HEK293 (cell line): ENCODE measurements around the gene EXD3.
"Not testable (repeated sequence)": the region's sequence is repeated elsewhere in the genome, so short reads cannot be mapped to it uniquely, and the experiment has no call there.

Source experiments
- CTCF ChIA-PET: fragments of 350-600 bp; formaldehyde crosslinking; extraction: SDS; loops from one replicate; lab custom pipeline; 2021; ENCODE audit warnings: antibody characterized with exemption; lab: Yijun Ruan, JAX
- POLR2A ChIA-PET: fragments of 300-600 bp; formaldehyde crosslinking; extraction: SDS; loops from one replicate; lab custom pipeline; 2020; ENCODE audit warnings: antibody characterized with exemption, inconsistent platforms; lab: Yijun Ruan, JAX
- H3K27ac ChIP-seq: fragments of 200-500 bp; sonication (Bioruptor generic); 2 replicates; pipeline ENCODE4 v1.5.1; 2014; ENCODE audit warnings: low read depth, low read length, control low read depth, inconsistent platforms; ENCODE audit errors: extremely low read depth
- H3K36me3 ChIP-seq, 2 experiments: fragments of 200-500 bp in 1 of 2; sonication (Bioruptor generic) in 1 of 2; 1 replicate in 1 of 2; 2 replicates in 1 of 2; pipeline ENCODE4 v1.5.1; 2014 to 2017; ENCODE audit warnings: inconsistent platforms in 2 of 2, low read length in 2 of 2; ENCODE audit not compliant: control insufficient read depth in 2 of 2, insufficient read depth in 1 of 2
- H3K4me1 ChIP-seq: fragments of 200-500 bp; sonication (Bioruptor generic); 2 replicates; pipeline ENCODE4 v1.5.1; 2014; ENCODE audit warnings: mild to moderate bottlenecking, low read length, inconsistent platforms; ENCODE audit not compliant: control insufficient read depth, insufficient read depth
- H3K4me3 ChIP-seq: 2 replicates; pipeline ENCODE4 v1.5.1; 2011; ENCODE audit warnings: low read depth, mild to moderate bottlenecking, control low read depth, low read length, moderate library complexity
- H3K9me3 ChIP-seq: fragments of 200-500 bp; sonication (Bioruptor generic); 2 replicates; pipeline ENCODE4 v1.5.1; 2014; ENCODE audit warnings: low read depth, low read length, inconsistent platforms; ENCODE audit not compliant: control insufficient read depth, insufficient read depth
- GLI2 ChIP-seq: fragments of 450-650 bp; formaldehyde crosslinking; IDR thresholded peaks from 2 replicates; pipeline ENCODE4; 2017; ENCODE audit warnings: missing biosample characterization, missing genetic modification characterization, low read depth, borderline replicate concordance
- ZBTB17 ChIP-seq: fragments of 450-650 bp; formaldehyde crosslinking; IDR thresholded peaks from 2 replicates; pipeline ENCODE4 v1.5.1; 2016; ENCODE audit warnings: missing biosample characterization, missing genetic modification characterization
- ZFP69B ChIP-seq: fragments of 450-650 bp; formaldehyde crosslinking; IDR thresholded peaks from 2 replicates; pipeline ENCODE4 v1.5.1; 2016; ENCODE audit warnings: missing biosample characterization, missing genetic modification characterization
- ZNF169 ChIP-seq: fragments of 450-650 bp; formaldehyde crosslinking; IDR thresholded peaks from 2 replicates; pipeline ENCODE4 v1.5.1; 2016; ENCODE audit warnings: missing biosample characterization, missing genetic modification characterization
- ZNF239 ChIP-seq: fragments of 450-650 bp; formaldehyde crosslinking; IDR thresholded peaks from 2 replicates; pipeline ENCODE4 v1.5.1; 2016; ENCODE audit warnings: missing biosample characterization, missing genetic modification characterization
- ZNF266 ChIP-seq: fragments of 450-650 bp; formaldehyde crosslinking; IDR thresholded peaks from 2 replicates; pipeline ENCODE4 v1.5.1; 2016; ENCODE audit warnings: missing biosample characterization, missing genetic modification characterization, low read depth
- ZNF48 ChIP-seq: fragments of 450-650 bp; formaldehyde crosslinking; IDR thresholded peaks from 2 replicates; pipeline ENCODE4 v1.5.1; 2016; ENCODE audit warnings: missing biosample characterization, missing genetic modification characterization
- ZNF558 ChIP-seq: fragments of 450-650 bp; formaldehyde crosslinking; IDR thresholded peaks from 2 replicates; pipeline ENCODE4 v1.5.1; 2016; ENCODE audit warnings: missing biosample characterization, missing genetic modification characterization
- ZNF660 ChIP-seq: fragments of 450-650 bp; IDR thresholded peaks from 2 replicates; pipeline ENCODE4 v1.5.1; 2018; ENCODE audit warnings: missing biosample characterization, mild to moderate bottlenecking, missing genetic modification characterization
- TF ChIP-seq, protein P1 (sequence below): fragments of 450-650 bp; formaldehyde crosslinking; IDR thresholded peaks from 2 replicates; pipeline ENCODE4 v1.5.1; 2016; ENCODE audit warnings: missing biosample characterization, missing genetic modification characterization, borderline replicate concordance
- TF ChIP-seq, protein P2 (sequence below): fragments of 450-650 bp; formaldehyde crosslinking; IDR thresholded peaks from 2 replicates; pipeline ENCODE4 v1.5.1; 2016; ENCODE audit warnings: missing biosample characterization, missing genetic modification characterization

Gene EXD3

DNA sequence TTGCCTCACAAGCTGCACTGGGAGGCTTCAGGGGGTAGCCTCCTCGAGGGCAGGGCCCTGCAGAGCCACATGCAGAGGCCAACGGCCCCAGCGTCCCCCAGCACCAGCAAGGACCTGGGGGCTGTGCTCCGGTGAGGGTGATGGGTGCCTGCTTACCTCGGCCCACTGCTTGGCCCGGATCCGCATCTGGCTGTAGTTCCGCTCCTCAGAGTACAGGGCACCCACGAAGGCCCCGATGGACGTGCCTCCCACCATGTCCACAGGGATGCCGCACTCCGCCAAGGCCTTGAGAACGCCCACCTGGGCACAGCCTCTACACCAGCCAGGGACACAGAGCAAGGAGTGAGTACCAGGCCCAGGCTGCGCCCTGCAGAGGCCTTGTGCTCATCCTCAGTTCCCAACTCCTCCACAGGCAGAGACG is 44.2 kb upstream of the EXD3 start (continued):
- TF ChIP-seq ZNF169: no peak
- TF ChIP-seq, protein P1, sequence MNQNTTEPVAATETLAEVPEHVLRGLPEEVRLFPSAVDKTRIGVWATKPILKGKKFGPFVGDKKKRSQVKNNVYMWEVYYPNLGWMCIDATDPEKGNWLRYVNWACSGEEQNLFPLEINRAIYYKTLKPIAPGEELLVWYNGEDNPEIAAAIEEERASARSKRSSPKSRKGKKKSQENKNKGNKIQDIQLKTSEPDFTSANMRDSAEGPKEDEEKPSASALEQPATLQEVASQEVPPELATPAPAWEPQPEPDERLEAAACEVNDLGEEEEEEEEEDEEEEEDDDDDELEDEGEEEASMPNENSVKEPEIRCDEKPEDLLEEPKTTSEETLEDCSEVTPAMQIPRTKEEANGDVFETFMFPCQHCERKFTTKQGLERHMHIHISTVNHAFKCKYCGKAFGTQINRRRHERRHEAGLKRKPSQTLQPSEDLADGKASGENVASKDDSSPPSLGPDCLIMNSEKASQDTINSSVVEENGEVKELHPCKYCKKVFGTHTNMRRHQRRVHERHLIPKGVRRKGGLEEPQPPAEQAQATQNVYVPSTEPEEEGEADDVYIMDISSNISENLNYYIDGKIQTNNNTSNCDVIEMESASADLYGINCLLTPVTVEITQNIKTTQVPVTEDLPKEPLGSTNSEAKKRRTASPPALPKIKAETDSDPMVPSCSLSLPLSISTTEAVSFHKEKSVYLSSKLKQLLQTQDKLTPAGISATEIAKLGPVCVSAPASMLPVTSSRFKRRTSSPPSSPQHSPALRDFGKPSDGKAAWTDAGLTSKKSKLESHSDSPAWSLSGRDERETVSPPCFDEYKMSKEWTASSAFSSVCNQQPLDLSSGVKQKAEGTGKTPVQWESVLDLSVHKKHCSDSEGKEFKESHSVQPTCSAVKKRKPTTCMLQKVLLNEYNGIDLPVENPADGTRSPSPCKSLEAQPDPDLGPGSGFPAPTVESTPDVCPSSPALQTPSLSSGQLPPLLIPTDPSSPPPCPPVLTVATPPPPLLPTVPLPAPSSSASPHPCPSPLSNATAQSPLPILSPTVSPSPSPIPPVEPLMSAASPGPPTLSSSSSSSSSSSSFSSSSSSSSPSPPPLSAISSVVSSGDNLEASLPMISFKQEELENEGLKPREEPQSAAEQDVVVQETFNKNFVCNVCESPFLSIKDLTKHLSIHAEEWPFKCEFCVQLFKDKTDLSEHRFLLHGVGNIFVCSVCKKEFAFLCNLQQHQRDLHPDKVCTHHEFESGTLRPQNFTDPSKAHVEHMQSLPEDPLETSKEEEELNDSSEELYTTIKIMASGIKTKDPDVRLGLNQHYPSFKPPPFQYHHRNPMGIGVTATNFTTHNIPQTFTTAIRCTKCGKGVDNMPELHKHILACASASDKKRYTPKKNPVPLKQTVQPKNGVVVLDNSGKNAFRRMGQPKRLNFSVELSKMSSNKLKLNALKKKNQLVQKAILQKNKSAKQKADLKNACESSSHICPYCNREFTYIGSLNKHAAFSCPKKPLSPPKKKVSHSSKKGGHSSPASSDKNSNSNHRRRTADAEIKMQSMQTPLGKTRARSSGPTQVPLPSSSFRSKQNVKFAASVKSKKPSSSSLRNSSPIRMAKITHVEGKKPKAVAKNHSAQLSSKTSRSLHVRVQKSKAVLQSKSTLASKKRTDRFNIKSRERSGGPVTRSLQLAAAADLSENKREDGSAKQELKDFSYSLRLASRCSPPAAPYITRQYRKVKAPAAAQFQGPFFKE (tag by site-specific recombination): no peak
- TF ChIP-seq ZNF48 (tag by site-specific recombination): no peak
- TF ChIP-seq, protein P2, sequence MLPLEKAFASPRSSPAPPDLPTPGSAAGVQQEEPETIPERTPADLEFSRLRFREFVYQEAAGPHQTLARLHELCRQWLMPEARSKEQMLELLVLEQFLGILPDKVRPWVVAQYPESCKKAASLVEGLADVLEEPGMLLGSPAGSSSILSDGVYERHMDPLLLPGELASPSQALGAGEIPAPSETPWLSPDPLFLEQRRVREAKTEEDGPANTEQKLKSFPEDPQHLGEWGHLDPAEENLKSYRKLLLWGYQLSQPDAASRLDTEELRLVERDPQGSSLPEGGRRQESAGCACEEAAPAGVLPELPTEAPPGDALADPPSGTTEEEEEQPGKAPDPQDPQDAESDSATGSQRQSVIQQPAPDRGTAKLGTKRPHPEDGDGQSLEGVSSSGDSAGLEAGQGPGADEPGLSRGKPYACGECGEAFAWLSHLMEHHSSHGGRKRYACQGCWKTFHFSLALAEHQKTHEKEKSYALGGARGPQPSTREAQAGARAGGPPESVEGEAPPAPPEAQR: no peak
- no peak for TF ChIP-seq ZFP69B (tag by site-specific recombination)

DNA sequence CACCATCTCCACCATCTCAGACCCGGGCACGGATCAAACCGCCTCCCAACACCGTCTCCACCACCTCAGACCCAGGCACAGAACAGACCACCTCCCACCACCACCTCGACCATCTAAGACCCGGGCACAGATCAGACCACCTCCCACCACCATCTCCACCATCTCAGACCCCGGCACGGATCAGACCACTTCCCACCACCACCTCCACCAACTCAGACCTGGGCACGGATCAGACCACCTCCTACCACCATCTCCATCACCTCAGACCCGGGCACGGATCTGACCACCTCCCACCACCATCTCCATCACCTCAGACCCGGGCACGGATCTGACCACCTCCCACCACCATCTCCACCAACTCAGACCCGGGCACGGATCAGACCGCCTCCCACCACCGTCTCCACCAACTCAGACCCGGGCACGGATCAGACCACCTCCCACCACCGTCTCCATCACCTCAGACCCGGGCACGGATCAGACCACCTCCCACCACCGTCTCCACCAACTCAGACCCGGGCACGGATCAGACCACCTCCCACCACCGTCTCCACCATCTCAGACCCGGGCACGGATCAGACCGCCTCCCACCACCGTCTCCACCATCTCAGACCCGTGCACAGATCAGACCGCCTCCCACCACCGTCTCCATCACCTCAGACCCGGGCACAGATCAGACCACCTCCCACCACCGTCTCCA is 43.6 kb upstream of the EXD3 start:
- POLR2A ChIA-PET, H3K36me3 ChIP-seq, H3K9me3 ChIP-seq, H3K4me1 ChIP-seq, H3K4me3 ChIP-seq, H3K27ac ChIP-seq: not testable (repeated sequence)
- CTCF ChIA-PET: interaction anchor here (0.7 kb wide), 1 partner anchor 63 kb away, joined by 3 read pairs; no protein-coding TSS in a partner anchor

DNA sequence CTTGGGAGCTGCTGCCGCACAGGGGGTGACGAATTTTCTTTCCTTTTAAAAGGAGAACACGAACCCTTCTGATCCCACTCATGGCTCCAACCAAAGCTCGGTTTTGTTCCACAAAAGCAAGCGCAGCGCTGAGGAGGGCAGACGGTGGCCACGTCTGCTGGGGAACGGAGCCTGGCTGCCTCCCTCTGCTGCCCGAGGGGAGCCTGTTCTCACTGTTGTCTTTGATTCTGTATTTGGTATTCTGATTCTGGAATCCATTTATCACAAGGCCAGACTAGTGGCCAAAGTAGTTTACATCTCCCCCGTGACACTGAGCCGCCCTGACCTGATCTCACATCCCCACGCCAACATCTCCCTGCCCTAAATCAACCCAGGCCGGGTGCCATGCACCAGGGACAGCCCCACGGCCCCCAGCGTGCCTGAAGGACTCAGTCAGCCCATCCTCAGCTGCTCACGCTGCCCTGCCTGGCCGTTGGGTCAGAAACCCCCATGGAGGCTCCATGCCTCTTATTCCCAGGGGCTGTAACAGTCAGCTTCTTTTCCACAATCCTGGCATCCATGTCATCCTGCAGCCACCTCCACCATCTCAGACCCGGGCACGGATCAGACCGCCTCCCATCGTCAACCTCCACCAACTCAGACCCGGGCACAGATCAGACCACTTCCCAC is 42.9 kb upstream of the EXD3 start:
- no peaks in the 10 kb centered on the region for H3K36me3 ChIP-seq
- ChIA-PET POLR2A (no interaction called here), CTCF (interaction anchor here (0.7 kb wide), 1 partner anchor 64 kb away, joined by 3 read pairs; no protein-coding TSS in a partner anchor)
- no peaks in the 10 kb centered on the region for H3K4me1 ChIP-seq
- no peak overlapping the region for H3K27ac ChIP-seq
- TF ChIP-seq ZBTB17 (tag by site-specific recombination) (peak; percentile 81), GLI2 (no peak)
- no peaks in the 10 kb centered on the region for H3K9me3 ChIP-seq
- no peak overlapping the region for H3K4me3 ChIP-seq

DNA sequence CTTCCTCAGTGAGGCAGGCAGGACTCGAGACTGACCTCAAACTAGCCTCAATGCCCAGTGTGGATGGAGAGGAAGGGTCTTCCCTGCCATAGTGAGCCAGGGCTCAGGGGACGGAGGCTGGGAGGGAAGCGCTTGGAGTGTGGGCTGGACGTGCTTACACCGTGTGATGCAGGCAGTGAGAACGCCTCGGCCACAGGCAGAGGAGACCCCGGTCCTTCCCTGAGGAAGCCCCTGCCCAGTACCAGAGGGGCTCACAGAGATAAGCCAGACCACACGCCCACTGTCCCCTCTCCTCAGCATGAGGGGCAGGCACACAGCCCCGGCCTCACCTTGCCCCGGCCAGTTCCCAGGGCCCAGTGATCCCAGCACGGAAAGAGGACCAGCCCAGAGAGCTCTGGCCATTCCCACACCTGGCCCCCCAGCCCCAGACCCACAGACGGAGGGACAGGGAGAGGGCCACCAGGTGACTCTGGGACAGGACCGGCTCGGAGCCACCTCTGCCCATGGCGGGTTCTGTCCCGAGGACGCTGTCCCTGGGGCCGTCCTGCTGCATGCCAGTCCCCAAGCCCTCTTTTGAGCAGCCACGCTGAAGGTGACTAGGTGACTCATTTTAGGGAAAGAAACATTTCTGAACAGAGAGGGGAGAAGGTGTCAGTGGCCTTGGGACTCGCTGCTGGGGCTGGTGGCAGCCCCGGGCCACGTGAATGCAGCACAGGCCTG is 42.2 kb upstream of the EXD3 start:
- Histone ChIP-seq H3K4me3 (no peak overlapping the region), H3K27ac (no peak overlapping the region), H3K4me1 (no peaks in the 10 kb centered on the region), H3K9me3 (no peaks in the 10 kb centered on the region), H3K36me3 (no peaks in the 10 kb centered on the region)
- ChIA-PET CTCF (no interaction called here), POLR2A (no interaction called here)
- no peak for TF ChIP-seq ZNF239
- no peak for TF ChIP-seq ZNF660
- TF ChIP-seq ZNF558 (tag by site-specific recombination): no peak
- no peak for TF ChIP-seq ZNF266 (tag by site-specific recombination)
